GM12873 (cell line): Measurements from ENCODE around the gene MFGE8.

Experiments used
- TF ChIP-seq, protein P1 (sequence below): IDR thresholded peaks from 2 replicates; pipeline ENCODE4 v1.5.1; 2012; ENCODE audit warnings: low read depth, mild to moderate bottlenecking, moderate library complexity, low read length, control low read depth; ENCODE audit not compliant: insufficient read depth; ENCODE audit errors: missing control alignments

The MFGE8 gene

DNA sequence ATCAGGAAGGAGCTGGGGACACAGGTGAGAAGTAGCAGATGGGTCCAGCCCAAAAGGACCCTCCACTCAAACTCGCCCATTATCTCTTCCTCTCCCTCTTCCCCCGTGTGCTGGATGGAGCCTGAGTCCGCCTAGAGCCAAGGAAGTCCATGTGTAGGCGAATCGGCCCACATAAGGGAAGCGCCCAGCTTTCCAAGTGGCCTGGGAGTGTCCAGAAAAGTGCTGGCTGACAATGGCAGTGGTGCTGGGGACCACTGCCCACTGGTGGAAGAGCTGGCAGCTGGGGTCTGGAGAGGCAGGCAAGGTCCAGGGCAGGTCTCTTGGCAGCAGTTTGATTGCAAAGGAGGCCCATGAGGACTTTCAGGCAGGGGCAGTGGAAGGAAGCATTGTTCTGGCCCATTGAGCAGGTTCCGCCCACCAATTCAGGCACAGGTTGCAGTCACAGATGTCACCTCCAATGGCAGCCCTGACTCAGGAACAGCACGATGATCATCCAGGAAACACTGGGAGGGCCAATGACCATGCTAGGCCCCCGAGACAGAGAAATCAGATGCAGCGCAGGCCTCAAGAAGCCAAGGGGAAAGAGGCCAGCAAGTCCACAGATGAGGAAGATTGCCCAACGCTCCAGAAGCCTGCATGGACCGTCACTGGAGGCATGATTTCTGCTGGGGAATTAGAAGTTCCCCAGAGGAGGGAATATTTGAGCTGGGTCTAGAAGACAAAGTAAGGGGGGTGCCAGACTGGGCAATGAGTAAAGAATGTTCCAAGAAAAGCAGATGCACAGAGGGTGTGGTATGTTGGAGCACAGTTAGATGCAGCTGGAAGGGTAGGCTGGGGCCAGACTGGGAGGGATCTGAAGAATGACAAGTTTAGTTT lies 3.0 kb downstream of the MFGE8 start:
- TF ChIP-seq, protein P1, sequence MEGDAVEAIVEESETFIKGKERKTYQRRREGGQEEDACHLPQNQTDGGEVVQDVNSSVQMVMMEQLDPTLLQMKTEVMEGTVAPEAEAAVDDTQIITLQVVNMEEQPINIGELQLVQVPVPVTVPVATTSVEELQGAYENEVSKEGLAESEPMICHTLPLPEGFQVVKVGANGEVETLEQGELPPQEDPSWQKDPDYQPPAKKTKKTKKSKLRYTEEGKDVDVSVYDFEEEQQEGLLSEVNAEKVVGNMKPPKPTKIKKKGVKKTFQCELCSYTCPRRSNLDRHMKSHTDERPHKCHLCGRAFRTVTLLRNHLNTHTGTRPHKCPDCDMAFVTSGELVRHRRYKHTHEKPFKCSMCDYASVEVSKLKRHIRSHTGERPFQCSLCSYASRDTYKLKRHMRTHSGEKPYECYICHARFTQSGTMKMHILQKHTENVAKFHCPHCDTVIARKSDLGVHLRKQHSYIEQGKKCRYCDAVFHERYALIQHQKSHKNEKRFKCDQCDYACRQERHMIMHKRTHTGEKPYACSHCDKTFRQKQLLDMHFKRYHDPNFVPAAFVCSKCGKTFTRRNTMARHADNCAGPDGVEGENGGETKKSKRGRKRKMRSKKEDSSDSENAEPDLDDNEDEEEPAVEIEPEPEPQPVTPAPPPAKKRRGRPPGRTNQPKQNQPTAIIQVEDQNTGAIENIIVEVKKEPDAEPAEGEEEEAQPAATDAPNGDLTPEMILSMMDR: no peak

DNA sequence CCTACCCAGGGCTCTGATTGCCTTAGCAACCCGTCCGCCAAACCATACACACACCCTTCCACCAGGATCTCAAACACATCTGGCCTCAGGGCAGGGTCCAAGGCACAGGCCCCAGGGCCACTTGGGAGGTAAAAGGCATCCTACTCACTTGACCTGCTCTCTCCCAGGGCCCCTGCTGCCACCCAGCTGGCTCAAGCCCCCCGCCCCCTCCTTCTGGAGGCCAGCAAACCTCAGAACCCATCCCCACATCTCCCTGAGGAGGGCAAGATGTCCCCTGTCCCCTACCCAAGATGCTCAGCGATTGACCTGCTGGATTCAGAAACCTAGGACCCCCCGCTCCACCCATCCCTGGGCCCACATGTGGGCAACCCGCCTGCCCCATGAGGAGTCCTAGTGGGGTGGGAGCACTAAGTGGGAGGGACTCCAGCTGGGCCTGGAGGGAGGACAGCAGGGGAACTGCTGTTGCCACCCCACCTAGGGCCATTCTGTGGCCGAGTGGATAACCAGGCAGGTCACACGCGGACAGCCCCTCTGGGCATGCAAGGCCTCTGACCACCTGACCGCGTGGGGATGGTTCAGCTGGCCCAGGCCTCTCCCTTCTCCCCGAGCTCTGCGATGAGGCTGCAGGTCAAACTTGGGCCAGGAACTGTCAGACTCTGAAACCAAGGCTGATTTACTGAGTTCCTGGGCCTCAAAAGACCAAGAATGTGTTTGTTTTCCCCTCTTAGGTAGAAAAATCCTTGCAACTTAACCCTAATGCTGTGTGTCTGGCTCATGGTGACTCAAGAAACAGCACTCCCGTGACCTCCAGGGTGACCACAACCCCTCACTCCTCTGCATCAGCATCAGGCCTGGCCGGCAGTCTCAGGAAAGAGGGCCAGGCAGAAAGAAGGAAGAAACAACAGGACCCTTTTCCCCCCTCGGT lies 4.2 kb downstream of the MFGE8 start:
- TF ChIP-seq, protein P1: no peak

DNA sequence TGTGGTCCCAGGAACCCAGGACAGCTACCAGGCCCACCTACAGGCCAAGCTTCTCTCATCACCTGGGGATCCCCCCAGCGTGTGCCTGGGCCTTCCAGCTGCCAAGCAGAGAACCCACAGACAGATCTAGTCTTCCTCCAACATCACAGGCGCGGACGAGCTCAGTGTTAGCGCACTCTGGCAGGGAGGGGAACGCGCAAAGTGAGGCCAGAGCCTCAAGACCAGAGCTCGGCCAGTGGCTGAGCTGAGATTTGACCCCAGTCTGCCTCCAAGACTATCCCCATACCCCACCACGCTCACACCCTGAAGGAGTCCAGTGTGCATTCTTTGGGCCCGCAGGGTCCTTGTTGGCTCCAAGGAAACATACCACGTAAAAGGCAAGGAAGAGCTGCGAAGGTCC lies 5.1 kb downstream of the MFGE8 start:
- TF ChIP-seq, protein P1: no peak

DNA sequence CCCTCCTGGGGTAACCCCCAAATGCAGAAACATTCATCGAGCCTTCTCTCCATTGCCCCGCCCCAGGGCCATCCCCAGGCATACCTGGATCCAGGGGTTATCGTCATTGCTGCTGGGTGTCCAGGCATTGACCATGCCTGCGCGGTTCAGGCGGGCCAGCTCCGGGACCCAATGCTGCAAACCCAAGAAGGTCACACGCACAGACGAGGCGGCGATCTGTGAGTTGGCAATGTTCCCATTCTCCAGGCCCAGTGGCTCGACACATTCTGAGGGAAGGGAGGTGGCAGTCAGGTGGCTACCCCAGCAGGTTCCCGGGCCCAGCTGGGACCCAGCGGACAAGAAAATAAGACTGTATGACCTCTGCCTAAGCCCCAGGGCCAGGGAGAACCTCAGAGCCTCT lies 6.1 kb downstream of the MFGE8 start:
- TF ChIP-seq, protein P1: no peak

DNA sequence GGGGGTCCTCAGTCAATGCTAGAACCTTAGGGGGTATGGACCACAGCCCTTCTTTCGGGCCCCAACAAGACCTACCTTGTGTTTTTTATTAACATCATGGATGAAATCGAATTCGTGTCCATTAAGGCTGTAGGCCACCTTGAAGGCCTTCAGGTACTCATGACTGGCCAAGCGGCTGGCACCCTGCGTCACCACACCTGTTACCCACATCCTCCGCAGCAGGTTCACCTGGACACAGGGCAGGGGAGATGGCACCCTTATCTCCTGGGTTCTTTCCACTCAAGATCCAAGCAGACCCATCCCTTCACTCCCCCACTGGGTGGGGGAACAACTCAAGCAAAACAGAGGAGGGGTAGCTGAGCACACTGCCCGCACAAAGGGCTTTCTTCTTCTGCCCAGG lies 6.6 kb downstream of the MFGE8 start:
- TF ChIP-seq, protein P1: no peak

DNA sequence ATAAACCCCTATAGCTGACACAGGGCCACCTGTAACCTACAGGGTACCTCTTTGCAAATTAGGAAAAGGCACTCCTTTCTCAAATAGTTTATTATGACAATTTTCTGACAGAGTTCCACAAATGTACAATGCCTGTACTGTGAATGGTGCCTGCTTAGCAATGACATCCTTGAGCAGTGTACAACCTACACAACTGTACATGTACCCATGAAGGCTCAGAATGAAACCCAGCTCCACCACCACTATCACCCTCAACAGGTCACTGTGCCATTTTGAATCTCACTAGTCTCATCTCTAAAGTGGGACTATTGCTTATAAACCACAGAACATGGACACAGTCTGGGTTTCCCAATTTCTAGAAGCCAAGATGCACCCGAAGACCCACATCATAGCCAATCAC lies 7.0 kb downstream of the MFGE8 start:
- TF ChIP-seq, protein P1: no peak

DNA sequence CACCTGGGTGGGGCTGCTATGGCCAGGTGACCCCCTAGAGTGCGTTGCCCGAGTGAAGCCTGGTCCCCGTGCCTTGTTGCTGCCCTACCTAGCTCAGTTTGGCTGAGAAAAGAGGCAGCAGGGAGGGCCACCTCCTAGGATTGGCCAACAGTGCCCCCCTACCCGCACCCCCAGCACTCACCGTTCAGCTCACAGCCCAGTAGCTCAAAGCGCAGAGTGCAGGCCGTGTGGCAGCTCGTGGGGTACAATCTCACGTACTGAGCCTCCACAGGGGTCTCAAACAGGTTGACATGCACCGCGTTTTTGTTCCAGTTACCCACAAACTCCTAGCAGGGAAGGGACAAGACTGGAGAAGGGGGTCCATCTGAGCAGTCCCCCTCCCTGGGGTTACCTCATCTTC lies 7.6 kb downstream of the MFGE8 start:
- TF ChIP-seq, protein P1: no peak
